C4-2B (cell line): ENCODE results near the gene ZNF668.

Experiments used
- H3K27ac ChIP-seq: fragments of 450-650 bp; 2 replicates; pipeline ENCODE4 v1.5.1; 2017
- CTCF ChIP-seq: fragments of 450-650 bp; conservative IDR thresholded peaks from 2 replicates; pipeline ENCODE4 v1.5.1; 2017; ENCODE audit warnings: mild to moderate bottlenecking
- ZFX ChIP-seq: fragments of 450-650 bp; IDR thresholded peaks from 2 replicates; pipeline ENCODE4 v1.6.1; 2017

ZNF668 gene

GRCh38 chr16:31073970-31074813, at the start of gene ZNF668, which contains the start of gene ZNF646:
TSS of gene ZNF668 (minus strand) at chr16:31074240. CDS start at chr16:31064459, 9,781 bp downstream.
TSS of gene ZNF646 (plus strand) at chr16:31074422. CDS start at chr16:31076325, 1,903 bp downstream.
- peak within 1 kb of the TSS; percentile 91 for H3K27ac ChIP-seq
- TF ChIP-seq CTCF: no peak

GRCh38 chr16:31120129-31120528, 46.1 kb upstream of the ZNF668 start:
- TF ChIP-seq CTCF: no peak
- no peak for TF ChIP-seq ZFX
- H3K27ac ChIP-seq: no peak overlapping the region

GRCh38 chr16:31118223-31119155, 44.4 kb upstream of the ZNF668 start:
- H3K27ac ChIP-seq: peak overlapping the region; percentile 89
- TF ChIP-seq ZFX: no peak
- TF ChIP-seq CTCF: no peak

- H3K27ac ChIP-seq: peak within 1 kb of the TSS; percentile 89
- TF ChIP-seq CTCF (no peak), ZFX (no peak)
Measured at GRCh38 chr16:31117384-31118222, 43.6 kb upstream of the ZNF668 start, which contains the start of gene KAT8. TSS of gene KAT8 (plus strand) at chr16:31117664. CDS start at chr16:31117682, 18 bp downstream.

- H3K27ac ChIP-seq: no peak overlapping the region
- TF ChIP-seq CTCF (no peak), ZFX (no peak)
Measured at GRCh38 chr16:31114468-31114867, 40.4 kb upstream of the ZNF668 start.

- TF ChIP-seq CTCF (no peak), ZFX (no peak)
- H3K27ac ChIP-seq: no peak overlapping the region
Measured at GRCh38 chr16:31113121-31114120, 39.4 kb upstream of the ZNF668 start.
